Measurements from ENCODE around the gene CLCN5.

DNA sequence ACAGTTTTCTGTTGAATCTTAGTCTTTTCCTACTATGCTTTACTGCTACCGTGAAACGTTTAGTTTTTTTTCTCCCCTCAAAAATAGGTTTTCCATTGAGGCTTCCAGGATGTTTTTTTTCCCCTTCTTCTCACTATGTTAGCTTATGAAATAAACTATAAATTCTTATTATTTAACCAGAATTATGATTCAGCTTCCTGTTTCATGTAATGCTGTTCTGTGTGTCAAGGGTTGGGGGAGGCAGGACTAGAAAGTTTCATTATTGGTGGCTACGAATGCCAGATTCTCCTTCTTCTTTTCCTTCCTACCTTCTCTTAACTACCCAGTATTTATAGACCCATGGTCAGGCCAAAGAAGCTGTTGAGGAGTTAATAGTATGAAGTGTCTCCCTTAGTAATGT lies 11.8 kb downstream of the CLCN5 start:
- TF ChIP-seq, protein P1, sequence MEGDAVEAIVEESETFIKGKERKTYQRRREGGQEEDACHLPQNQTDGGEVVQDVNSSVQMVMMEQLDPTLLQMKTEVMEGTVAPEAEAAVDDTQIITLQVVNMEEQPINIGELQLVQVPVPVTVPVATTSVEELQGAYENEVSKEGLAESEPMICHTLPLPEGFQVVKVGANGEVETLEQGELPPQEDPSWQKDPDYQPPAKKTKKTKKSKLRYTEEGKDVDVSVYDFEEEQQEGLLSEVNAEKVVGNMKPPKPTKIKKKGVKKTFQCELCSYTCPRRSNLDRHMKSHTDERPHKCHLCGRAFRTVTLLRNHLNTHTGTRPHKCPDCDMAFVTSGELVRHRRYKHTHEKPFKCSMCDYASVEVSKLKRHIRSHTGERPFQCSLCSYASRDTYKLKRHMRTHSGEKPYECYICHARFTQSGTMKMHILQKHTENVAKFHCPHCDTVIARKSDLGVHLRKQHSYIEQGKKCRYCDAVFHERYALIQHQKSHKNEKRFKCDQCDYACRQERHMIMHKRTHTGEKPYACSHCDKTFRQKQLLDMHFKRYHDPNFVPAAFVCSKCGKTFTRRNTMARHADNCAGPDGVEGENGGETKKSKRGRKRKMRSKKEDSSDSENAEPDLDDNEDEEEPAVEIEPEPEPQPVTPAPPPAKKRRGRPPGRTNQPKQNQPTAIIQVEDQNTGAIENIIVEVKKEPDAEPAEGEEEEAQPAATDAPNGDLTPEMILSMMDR (IDR thresholded peaks at IDR 0.05; ENCODE audit: borderline replicate concordance, extremely low read depth, low read length, poor library complexity, severe bottlenecking), result no peak
- TF ChIP-seq EZH2 (IDR thresholded peaks at IDR 0.05; ENCODE audit: borderline replicate concordance, low read depth, low read length, severe bottlenecking), result no peak

Measured in DND-41 (cell line).